GM13976 (cell line): ENCODE measurements around the gene RNF4.
A peak's percentile ranks its signal among the peaks of the same experiment; 100 is the strongest.
"Not testable (repeated sequence)": the region's sequence is repeated elsewhere in the genome, so short reads cannot be mapped to it uniquely, and the experiment has no call there.

Source experiments
- DNase-seq: peaks from one replicate; pipeline ENCODE4 v3.0.0; 2012; ENCODE audit warnings: low spot score
- CTCF ChIP-seq: IDR thresholded peaks from 2 replicates; pipeline ENCODE4 v1.5.1; 2012; ENCODE audit warnings: borderline replicate concordance, mild to moderate bottlenecking; ENCODE audit not compliant: insufficient read depth; ENCODE audit errors: extremely low read depth, missing control alignments, control extremely low read depth
- in situ Hi-C: fragments of 300-500 bp; cut with MboI; formaldehyde crosslinking; loops from one replicate; pipeline ENCODE4 v1.12.0; 2022; ENCODE audit warnings: low sequenced_read_pairs, mixed read lengths, inconsistent platforms; ENCODE audit not compliant: unreplicated experiment

The RNF4 gene

GRCh38 chr4:2510351-2511259 is 41.7 kb downstream of the RNF4 start:
- in situ Hi-C loops: no loop called here

GRCh38 chr4:2511645-2512131 is 42.8 kb downstream of the RNF4 start:
- peak; percentile 55 for DNase-seq
- TF ChIP-seq CTCF: no peak
- in situ Hi-C loops: no loop called here

More at GRCh38 chr4:2510351-2511259, 41.7 kb downstream of the RNF4 start:
- peak; percentile 37 for DNase-seq
- no peak for TF ChIP-seq CTCF

- no peak for DNase-seq
- in situ Hi-C loops: no loop called here
Measured at GRCh38 chr4:2512396-2513135, 43.7 kb downstream of the RNF4 start.

GRCh38 chr4:2514193-2514592 is 45.3 kb downstream of the RNF4 start:
- DNase-seq, in situ Hi-C loops: not testable (repeated sequence)

More at GRCh38 chr4:2512396-2513135, 43.7 kb downstream of the RNF4 start:
- TF ChIP-seq CTCF: no peak

GRCh38 chr4:2514944-2515343 is 46.0 kb downstream of the RNF4 start:
- DNase-seq, in situ Hi-C loops: not testable (repeated sequence)

- in situ Hi-C loops: no loop called here
- TF ChIP-seq CTCF: no peak
Measured at GRCh38 chr4:2515830-2516550, 47.1 kb downstream of the RNF4 start.

GRCh38 chr4:2516635-2517034 is 47.7 kb downstream of the RNF4 start:
- DNase-seq: no peak
- no peak for TF ChIP-seq CTCF
- in situ Hi-C loops: no loop called here

More at GRCh38 chr4:2515830-2516550, 47.1 kb downstream of the RNF4 start:
- no peak for DNase-seq
